HG03571 (cell line): ENCODE results near the gene GAMT.
"Not testable (repeated sequence)": the region's sequence is repeated elsewhere in the genome, so short reads cannot be mapped to it uniquely, and the experiment has no call there.

ENCODE experiments used
- ATAC-seq: cut with Tn5 transposase; IDR thresholded peaks from one replicate; pipeline ENCODE4 v1.9.1; 2021; ENCODE audit not compliant: unreplicated experiment

GAMT gene

DNA sequence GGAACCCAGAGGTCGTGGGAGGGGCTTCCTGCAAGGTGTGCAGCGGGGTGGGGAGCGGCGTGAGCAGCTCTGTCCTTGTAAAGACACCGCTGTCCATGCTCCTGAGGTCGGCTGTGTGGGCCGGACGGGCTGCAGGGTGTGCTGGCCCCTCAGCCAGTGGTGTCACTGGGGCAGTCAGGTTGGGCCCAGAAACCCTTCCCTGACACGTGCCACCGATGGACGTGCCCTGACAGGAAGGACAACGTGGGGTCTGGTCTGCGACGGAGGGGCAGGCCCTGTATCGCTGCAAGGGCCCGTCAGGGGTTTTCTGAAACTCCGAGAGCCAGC lies 32.7 kb upstream of the GAMT start:
- ATAC-seq, result no peak

DNA sequence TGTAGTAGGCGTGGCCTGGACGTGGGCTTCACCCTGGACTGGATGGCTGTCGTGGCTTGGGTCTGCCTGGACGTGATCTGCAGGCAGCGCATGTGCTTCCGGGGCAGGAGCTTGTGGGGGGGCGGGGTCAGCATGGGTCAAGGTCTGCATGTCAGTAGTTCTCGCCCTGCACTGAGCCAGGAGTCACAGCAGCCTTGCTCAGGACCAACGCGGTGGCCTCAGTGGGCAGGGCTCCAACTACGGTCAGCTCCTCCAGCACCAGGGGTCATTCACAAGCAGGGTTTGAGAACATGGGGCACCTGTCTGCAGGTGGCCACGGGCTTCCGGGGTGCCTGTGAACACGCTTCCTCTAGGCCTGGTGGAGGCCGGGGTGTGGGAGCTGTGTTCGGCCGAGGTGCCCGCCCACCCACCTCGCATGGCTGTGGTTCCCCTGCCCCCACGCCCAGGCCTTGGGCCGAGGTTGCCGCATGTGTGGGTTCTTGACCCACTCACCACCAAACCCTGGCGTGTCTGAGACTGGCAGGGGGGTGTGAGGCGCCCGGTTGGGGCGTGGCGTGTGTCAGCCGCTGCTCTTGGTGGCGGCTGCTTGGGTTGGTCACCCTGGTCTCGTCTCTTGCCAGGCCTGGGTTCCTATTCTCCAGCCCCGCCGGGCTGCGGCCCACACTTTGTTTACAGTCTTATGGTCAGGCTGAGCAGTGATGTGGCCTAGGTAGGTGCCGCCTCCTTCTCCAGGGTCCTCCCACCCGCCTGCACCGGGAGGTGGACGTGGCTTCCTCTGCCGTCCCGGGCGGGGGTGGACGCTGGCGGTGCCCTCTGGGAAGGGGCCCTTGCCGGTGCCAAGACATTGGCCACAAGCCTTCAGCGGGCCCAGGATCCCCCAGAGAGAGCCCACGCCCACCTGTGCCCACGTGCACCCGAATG lies 32.0 kb upstream of the GAMT start:
- ATAC-seq, result no peak

DNA sequence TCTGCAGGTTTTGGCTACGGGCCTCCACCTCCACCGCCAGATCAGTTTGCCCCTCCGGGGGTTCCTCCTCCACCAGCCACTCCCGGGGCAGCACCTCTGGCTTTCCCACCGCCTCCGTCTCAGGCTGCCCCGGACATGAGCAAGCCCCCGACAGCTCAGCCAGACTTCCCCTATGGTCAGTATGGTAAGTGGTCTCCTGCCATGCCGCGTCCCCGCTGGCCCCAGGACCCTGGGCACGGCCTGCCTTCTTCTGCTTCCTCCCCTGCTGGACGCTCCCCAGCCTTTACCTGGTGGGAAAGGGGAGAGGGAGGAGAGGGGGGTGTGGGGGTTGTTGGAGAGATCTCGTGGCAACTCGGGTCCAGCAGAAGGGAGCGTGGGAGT lies 31.2 kb upstream of the GAMT start:
- ATAC-seq, result no peak

DNA sequence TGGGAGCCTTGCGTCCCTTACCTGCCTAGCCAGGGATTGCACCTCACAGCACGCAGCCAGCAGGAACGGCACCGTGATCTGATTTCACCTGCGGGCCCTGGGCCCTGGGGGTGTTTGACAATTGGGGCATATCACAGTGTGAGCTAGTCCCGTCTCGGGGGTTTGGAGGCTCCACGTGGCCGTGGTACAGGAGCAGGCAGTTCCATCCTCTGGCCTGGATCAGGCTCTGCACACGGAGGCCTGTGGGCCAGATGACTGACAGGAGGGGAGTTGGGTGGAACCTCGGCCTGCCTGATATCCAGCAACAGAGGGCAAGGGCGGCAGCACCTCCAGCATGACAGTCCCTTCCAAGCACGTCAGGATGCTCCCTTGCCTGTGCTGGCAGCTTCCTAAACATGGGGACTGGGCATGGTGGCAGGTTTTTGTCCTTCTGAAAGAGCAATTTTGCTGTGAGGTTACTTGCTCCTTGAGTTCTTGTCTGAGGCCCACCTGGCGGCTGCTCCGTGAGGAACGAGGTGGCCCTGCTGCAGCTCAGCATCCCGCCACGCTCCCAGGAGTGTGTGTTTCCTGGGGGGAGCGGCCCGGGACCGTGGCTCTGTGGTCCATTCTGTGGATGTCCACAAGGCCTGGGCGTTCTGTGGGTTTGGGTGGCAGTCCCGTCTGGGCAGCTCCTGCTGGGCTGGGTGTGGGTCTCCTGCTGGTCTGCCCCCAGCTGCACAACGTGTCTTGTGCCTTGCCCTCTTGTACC lies 30.6 kb upstream of the GAMT start:
- no peak for ATAC-seq

DNA sequence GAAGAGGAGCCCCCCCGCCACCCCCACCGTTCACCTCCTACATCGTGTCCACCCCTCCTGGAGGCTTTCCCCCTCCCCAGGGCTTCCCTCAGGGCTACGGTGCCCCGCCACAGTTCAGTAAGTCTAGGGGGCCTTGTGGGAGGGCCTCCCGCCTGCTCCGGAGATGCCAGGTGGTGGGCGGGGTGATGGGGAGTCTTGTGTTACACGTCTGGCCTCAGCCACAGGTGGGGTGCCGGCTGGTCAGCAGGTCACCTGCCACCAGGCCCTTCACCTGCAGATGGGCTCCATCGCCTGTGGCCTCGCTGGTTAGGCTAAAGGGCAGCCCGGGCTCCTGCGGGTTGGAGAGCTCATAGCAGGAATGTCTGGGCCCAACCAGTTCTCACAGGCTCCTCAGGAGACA lies 28.9 kb upstream of the GAMT start:
- no peak for ATAC-seq

DNA sequence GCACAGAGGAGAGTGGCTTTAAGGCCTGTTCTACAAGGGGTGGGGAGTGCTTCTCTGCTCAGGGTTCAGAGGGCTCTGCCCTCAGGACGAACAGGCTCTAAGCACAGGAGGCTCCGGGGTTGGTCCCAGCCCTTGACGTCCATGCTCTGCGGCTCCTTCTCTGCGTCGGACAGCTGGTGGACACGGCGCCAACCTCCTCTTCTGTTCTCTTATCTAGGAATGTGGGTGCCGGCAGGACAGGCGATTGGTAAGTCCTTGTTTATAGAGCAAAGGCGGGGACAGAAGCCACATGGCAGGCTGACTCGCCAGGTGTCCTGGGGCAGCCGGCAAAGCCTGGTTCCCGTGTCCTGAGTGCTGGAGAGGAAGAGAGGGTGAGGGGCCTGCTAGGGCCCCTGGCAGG lies 28.4 kb upstream of the GAMT start:
- ATAC-seq, result no peak

DNA sequence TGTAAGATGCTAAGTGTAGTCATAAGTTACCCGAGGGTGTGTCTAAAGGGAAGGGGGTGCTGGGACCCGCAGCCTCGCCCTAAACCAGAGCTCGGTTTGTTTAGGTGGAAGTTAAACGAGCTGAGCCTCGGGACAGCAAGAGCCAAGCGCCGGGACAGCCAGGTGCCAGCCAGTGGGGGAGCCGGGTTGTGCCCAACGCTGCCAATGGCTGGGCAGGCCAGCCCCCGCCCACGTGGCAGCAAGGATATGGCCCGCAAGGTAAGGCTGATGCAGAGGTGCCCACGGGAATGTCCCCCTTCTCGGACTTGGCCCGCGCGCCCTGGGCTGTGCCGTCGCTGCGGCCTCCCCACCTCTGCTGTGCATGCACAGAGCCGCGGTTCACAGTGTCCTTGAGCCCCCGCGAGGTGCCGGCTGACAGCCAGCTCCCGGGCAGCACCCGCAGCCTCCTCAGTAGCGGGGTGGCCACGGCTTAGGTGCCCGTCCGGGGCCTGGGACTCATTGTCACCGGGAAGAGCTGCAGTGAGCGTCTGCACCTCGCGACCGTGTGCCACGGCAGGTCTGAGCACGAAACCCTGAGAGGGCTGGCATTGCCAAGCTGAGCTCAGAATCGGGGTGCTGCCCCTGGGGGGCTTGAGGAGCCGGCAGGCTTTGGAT lies 27.5 kb upstream of the GAMT start:
- ATAC-seq, result no peak

DNA sequence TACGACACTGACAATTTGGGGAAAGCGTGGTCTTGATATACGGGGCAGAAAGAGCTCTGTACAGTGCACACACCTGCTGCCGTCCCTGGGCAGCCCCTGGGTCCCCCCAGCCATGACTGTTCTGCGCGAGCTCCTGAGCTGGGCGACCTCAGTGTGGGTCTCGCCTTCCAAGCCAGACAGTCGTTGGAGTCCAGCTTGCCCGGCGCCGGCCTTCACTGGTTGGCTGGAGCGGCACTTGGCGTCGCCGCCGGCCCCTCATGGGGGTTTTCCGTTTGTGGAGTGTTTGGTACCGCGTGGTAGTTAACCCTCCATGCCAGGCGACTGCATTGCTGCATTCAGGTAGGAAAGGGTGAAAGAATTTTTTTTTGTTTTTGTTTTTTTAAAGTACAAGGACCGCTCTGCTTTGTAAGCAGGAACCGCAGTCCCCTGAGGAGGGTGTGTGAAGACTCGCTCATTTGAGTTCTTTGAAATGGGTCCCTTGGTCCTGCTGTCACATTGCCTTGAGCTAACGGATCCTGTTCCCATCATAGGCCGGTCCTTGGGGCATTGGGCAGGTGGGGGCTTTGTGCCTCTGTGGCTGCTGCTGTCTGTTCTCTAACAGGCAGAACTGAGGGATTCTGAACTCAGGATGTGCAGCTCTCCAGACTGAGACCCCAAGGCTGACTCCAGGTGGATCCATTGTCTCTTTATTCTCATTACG lies 26.0 kb upstream of the GAMT start:
- ATAC-seq, result no peak

DNA sequence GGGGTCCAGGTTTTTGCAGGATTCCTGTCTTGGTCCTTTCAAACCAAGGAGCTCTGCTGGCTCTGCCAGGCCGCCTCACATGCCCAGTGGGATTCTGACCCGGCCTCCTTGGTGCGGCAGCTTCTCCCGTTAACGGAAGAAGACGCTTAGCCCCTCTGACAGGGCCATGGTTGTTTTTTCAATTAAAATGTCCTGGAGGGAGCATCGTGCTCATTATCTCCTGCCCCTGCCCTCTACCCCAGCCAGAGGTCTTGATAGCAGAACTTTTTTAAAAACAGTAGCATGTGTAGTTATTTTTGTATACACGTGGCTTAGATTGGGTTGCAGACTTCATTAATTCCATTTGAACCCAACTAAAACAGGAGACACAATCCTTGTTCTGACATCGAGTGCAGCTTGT lies 25.4 kb upstream of the GAMT start:
- ATAC-seq, result no peak

DNA sequence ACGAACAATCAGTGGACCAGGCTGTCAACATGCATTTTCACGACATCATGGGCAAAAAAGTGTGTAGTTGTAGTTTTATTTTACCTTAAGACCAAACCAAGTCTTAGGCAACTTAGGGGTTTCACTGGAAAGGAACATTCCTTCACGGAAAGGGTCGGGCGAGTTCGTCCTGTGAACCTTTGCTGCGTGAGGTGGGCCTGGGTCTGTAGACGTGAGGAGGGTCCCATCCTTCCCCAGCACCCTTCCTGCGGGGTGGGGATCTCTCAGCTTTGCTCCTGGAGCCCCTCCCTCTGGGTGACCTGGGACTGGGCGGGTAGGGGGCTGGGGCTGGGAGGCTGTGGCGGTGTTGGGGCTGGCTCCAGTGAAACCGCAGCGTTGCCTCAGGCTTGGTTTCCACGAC lies 24.6 kb upstream of the GAMT start:
- ATAC-seq, result no peak

DNA sequence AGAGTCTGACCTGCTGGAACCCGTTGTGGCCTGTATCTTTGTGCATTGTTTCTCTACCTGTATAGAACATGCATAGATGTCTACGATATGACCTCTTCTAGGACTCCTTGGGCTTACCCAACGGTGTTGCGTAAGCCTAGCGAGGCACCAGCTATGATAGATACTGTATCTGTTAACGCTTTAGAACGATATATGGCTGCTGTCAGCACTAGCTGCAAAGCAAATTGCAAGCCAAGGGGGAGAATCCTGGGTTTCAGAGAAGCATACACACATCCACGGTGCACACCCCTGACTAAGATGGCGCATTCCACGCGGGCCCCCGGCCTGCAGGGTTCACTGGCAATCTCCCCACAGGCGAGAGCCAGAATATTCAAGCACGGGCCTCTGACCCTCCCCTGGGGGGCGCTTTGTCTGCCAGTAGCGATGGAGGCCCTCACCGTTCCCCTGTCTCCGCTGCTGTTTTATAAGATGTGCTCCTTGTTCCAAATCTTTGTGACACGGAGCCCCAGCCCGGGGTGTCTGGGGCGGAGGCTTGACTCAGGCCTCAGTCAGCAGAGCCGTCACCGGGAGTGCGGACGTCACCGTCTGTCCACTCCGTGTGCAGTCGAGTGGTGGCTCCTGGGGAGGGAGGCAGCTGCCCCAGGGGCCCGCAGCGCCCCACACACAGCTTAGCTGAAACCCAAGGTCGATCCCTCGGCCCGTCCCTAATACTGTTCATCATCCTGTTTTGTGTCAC lies 23.9 kb upstream of the GAMT start:
- ATAC-seq, result no peak

DNA sequence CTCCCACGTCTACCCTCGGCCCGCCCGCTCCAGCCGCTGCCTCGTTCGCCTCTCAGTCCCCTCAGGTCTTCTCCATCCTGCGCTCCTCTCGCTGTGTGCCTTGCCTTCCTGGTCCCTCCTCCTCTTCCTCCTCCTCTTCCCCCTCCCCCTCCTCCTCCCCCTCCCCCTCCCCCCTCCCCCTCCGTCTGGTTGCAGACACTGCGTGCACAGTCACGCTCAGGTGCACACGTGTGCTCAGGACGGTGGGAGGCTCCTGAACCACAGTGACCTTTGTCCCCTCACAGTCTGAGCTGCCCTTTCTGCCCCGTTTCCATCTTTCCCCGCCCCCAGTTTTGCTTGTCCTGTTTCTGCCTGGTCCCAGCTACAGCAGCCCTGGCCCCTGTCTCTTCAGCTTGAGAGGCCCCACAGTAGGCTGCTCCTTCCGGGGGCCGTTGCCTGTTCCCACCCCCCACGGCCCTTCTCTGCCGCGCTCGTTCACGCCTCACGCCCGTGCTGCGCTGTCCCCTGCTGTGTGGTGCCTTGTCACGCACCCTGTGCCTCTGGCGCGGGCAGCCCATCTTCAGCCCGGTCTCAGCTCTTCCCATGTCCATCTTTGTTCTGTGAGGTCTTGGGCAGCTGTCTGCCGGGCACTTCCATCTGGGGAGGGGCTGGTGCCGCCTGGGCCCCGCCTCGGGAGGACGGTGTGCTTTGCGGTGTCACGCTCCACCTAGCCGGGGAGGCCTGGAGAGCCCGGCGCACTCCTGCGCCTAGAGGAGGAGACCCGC lies 23.0 kb upstream of the GAMT start:
- no peak for ATAC-seq

DNA sequence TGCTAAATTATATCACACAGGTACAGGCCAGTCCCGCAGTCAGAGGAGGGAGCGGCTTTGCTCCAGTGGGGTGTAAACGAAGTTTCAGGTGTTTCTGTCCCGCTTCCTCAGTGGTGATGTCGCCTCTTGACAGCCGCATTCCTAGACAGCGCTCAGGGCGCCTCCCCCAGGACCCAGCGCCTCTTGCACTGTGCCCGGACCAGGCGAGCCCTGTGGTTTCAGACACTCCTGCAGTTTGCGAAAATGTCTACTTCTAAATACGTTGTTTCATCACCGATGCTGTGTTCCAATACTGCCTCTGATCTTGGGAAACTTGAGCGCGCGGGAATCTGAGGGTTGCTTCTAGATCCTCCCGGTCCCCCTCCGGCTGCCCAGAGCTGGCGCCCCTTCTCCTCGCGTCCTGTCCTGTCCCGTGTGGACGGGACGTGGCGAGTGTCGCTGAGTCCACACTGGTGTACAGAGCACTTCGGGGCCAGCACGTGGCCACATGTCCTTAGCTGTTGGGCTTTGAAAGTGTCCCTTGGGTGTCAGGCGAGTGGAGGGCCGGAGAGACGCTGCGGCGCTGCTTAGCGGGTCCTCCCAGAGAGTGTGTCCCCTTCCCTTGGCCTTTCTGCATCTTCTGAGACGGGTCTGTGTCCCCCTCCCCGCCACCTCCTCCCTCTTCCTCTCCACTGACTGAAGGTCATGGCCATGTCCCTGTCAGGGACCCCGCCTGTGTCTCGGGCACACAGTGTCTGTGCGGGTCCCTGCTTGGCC lies 22.3 kb upstream of the GAMT start:
- no peak for ATAC-seq

DNA sequence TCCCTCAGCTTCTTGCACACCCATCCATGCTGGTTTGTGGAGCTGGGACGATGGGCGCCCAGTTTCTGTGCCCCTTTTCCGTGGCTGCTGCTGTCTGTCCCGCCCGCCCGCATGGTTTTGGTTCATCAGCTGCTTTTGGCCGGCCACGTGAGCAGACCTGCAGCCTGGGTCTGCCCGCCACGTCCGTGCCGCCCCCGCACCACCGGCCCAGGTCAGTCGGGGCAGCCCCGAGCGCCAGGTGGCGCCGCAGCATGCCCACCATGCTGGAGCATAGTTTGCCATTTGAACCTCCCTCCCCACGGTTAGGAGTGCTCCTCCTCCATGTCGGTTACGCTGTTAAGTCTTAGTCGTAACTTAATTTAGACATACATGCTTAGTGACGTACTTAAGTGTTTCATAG lies 21.6 kb upstream of the GAMT start:
- ATAC-seq, result no peak

DNA sequence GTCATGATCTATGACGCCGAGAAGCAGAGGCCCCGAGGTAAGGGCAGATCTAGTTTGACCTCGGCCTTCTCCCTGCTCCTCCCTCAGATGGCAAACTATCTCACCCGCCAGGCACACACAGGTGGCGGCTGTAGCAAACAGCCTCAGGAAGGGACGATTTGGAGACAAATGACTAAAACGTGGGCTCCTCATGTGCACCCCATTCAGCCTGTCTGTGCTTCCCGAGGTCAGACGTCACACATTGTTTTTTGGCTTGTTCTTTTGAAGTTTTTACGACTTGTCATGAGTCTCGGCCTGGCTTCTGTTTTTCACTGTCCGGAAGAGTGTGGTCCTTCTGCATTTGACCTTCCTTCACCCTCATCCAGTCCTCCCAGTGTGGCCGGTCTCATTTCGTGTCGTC lies 21.0 kb upstream of the GAMT start:
- no peak for ATAC-seq

DNA sequence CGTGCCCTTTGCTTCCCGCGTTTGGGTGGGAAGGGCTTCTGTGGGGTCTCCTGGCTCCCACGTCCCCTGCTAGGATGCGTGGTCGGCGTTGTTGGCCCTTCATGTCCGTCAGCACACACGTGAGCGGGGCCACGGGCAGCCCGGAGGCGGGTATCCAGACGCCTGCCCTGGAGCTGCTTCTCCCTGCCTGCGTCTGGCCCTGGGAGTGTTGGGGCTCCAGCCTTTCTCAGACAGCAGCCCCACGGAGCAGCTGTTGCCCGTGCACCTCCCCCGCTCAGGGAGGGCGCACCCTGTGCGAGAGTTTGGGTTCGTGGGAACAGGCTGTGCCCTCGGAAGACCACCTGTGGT lies 20.6 kb upstream of the GAMT start:
- no peak for ATAC-seq

DNA sequence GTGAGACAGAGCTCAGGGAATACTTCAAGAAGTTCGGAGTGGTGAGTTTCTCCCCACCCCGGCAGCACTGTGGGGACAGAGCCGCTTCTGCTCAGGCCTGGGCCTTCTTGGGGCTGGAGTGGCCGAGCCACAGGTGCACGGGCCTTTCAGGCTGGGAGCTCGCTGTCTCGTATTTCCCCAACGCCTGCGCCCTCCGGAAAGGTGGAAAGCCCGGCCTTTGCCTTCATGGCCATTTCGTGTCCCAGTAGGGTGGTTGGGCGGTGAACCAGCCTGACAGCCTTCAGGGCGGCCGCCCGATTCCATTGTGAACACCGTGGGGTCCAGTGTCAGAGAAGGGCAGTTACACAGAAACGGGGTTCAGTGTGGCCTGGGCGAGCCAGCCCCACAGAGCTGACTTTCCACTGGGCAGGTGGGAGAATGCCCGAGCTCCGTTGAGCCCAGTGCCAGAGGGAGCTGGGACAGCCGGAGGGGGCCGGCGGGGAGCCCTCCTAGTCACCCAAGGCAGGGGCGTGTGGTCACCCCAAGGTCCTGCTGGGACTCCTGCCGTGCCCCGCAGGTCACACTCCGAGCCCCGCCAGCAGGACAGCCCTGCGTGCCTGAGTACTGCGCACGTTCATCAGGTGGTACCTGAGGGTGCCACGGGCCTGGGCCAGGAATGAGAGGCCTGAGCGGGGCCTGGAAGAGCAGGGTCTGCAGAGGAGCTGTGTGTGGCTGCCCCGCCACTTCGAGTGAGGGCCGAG lies 20.0 kb upstream of the GAMT start:
- no peak for ATAC-seq

DNA sequence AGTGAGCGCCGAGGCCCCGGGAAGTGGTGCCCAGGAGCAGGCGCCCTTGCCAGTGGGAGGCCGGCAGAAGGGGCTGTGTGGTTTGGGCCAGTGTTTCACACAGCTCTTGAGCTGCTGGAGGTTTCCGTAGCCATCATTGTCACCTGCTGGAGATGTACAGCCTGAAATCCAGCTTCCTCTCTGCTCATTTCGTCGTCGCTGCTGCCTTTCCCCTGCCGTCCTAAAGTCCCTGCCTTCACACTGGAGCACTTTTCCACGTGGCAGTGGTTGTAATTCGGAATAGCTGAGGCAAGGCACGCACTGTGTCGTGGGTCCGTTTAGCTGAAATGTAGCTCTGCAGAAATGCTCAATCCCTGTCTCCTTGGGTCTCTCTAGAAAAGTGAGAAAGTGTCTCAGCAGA lies 19.2 kb upstream of the GAMT start:
- no peak for ATAC-seq

DNA sequence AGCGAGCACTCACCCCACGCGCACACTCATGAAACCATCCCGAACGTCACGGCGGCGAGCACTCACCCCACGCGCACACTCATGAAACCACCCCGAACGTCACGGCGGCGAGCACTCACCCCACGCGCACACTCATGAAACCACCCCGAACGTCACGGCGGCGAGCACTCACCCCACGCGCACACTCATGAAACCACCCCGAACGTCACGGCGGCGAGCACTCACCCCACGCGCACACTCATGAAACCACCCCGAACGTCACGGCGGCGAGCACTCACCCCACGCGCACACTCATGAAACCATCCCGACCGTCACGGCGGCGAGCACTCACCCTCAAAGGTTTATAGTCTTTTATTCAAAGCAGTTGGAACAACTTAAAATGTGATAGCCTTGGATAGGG lies 18.7 kb upstream of the GAMT start:
- ATAC-seq, result not testable (repeated sequence)
